Measurements from ENCODE around the gene RSPH1.

RSPH1 gene

DNA sequence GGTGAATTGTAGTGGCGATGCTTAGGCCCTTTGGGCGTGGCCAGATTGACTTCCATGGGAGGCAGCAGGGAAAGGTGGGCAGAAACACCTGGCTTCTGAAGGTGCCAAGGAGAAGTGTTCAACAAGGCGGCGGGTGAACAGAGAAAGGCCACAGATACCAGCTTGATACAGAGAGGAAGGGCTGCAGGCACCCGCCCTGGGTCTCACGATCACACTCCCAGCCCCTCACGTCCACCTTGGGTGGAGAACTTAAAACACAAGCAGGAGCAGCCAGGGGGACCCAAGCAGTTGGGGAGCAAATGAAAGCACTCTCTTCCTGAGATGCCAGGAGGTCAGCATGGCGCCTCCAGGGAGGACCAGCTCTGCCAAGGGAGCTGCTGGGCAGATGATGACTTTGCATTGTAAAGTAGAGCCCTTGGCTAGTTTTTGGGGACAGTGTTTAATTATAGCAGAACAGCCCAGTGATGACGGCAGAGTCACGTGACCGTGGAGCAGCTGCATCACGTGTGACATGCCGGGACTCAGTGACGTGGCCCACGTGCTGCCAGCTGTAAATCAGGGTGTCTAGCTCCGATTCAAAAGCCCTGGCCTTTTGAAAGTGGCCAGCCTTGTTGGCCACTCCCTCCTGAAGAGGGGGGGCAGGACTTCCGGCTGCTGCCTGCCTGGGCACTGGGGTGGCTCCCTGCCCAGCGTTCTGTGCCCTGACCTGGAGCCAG lies 36.6 kb upstream of the RSPH1 start:
- no peak for DNase-seq (ENCODE audit: low read depth)

DNA sequence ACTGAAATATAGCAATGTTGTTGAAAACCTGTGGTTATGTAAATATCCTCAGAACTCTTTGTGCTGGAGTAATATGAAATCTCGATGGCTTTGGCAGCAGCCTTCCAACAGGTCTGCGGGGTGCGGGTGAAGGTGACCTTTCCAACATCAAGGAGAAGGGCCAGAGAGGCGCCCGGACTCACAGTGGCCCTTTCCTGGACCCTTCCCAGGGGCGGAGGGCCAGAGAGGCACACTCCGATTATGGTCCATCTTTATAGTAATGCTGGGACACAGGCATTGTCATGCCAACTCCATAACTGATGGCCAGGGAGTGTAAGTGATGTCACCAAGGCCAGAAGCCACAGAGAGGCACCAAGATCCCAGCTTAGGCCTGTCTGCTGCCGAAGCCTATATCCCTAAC lies 35.7 kb upstream of the RSPH1 start:
- DNase-seq (ENCODE audit: low read depth): no peak

DNA sequence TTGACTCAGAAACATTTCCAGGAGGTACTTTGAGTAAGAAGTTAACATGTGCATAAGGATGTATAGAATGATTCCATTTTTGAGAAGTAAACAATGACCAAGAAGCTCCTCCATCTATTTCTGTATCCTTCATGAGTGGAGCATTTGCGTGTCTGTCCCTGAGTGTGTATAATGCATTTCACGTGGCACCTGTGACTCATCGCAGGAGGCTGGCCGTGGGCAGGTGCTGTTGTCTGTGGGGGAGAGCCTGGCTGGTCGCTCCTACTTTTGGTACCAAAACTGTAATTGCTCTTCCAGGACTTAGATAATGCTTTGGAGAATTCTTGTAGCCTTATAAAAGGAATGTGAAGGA lies 34.1 kb upstream of the RSPH1 start:
- DNase-seq (ENCODE audit: low read depth): no peak

- no peak for DNase-seq (ENCODE audit: low read depth)
Observed at GRCh38 chr21:42527489-42528158, 31.6 kb upstream of the RSPH1 start.

DNA sequence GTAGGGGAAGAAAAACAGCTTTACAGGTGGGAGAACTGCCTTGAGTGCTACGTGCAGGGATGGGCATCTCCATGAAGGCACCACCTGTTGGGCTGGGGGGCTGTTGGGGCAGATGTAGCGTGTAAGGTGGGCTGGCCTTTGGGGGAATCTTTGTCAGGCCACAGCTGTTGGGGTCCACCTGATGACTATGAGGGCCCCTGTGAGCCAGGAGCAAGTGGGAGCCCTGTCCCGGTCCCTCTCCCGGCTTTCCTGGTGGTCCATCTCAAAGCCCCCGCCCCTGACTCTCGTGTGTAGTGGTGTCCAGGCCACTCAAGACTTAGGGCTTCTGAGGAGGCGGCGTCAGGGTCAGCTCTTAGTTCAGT lies 31.1 kb upstream of the RSPH1 start:
- no peak for DNase-seq (ENCODE audit: low read depth)

- no peak for DNase-seq (ENCODE audit: low read depth)
Observed at GRCh38 chr21:42526379-42526727, 30.3 kb upstream of the RSPH1 start.

DNA sequence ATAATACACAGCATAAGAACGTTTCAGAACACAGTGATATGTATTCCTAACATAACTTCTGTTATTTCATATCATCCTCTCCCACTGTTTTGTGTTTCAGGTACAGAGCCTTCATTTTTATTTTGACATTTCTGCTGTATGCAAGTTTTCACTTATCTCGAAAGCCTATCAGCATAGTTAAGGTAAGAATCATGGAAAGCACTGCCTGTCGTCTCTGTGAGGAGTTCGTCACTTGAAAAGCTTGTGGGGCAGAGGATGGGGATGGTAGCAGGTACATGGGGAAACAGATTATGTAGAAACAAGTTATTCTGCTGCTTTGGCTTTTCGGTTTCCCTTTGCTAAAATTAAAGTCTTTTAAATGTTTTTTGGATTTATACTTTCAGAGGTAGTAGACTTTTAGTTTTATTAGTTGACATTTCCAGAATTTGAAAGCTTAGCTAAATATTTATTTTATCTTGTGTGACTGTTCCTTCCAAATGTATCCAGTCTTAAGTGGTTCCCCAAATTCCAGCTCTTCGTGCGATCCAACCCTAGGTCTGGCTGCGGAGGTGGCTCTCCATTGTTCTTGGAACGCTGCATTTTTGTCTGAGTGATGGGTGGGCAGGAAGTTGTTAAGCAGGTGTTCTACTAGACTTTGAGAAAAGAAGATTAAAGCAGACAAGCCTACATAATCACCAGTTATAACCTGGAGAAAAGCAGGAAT lies 29.8 kb upstream of the RSPH1 start:
- DNase-seq (ENCODE audit: low read depth): no peak

GRCh38 chr21:42525029-42525581 lies 29.1 kb upstream of the RSPH1 start:
- no peak for DNase-seq (ENCODE audit: low read depth)

DNA sequence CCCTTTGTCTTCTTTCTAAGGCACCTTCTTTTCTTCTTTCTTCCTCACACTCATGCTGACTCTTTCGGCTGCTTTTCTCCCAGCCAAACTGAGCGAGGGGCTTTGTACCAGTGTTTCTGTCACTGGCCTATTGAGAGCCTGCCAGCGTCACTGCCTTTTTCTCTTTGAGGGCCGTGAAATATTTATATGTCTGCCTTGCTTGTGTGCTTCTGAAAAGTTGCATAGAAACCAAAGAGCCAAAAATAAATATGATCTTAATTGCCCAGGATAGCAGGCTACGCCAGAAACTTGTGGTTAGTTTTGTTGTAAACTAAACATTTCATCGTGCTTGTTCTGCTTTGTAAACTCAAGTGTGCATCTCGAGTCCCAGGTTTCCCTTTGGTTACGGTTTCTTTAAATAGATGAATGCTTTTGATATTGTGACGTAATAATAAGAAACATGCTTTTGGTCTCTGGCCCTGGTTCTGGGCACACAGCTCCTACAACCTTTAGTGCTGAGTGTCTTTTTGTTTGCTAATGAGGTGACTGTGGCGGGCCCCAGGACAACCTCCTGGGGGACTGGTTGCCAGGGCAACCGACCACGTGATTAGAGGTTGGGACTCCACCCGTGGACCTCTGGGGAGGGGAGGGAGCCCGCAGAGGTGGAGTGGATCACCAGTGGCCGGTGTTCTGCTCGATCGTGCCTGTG lies 28.5 kb upstream of the RSPH1 start:
- DNase-seq (ENCODE audit: low read depth): peak; percentile 9

DNA sequence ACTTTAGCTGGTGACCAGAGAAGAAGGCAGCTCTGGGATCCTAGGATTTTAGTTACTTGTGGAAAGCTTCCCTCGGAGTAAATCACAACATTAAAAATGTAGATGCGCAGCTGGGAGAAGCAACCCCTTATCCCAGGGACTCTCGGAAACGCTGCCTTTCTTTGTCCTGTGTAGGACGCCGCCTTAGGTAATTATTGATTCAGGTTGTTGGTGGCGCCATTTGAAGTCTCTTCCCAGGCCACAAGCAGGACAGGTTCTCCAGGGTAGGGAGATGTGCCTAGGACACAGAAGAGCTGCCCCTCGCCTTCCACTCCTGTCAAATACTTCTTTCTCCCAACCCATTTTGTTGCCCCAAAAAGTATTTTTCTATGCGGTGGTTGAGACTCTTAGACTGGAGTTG lies 27.9 kb upstream of the RSPH1 start:
- DNase-seq (ENCODE audit: low read depth): no peak

- no peak for DNase-seq (ENCODE audit: low read depth)
Observed at GRCh38 chr21:42523211-42523610, 27.2 kb upstream of the RSPH1 start.

GRCh38 chr21:42522771-42523170 lies 26.7 kb upstream of the RSPH1 start:
- DNase-seq (ENCODE audit: low read depth): no peak

- DNase-seq (ENCODE audit: low read depth): no peak
Observed at GRCh38 chr21:42522271-42522670, 26.2 kb upstream of the RSPH1 start.

- DNase-seq (ENCODE audit: low read depth): no peak
Observed at GRCh38 chr21:42521805-42522204, 25.8 kb upstream of the RSPH1 start.

DNA sequence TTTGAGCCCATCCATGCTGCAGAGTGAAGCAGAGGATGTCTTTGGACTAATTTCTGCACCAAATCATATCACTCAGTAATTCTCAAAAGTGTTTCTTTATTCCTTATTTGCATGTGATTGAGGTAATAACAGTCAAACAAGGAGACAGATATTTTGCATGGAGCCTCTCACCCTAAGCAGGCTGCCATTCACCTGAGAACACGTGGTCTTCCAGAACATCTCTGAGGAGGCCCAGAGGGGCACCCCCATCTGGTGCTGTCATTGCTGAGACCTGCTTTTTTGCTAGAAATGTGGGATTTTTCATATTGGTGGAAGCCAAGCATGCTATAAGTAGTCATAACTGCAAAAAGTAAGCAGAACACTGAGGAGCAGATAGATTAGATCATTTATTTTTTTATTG lies 25.4 kb upstream of the RSPH1 start:
- no peak for DNase-seq (ENCODE audit: low read depth)

DNA sequence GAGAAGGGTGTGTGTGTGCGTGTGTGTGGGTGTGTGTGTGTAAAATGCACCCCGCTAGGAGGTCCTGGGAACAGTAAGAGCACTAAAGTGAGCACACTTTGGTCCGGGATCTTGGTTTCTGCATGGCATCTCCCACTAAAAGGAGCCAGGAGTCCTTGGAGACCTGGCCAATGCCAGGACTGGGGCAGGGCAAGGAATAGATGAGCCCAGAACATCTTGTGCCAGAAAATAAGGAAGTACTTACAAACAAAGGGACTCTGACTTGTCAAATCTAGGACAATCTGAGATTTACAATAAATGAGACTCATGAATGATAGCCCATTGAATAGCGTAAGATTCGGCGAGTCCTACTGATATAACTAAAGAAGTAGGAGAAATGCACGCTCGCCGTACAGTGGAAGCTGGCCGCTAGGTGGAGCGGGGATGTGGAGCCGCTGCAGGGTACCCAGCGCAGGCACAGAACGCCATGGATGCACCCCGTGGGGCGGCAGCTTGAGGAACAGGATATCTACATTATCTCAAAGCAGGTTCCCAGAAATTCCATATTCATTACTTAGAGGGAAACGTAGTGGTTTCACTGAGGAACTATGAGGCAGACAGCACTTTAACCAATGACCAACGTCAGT lies 24.7 kb upstream of the RSPH1 start:
- no peak for DNase-seq (ENCODE audit: low read depth)

GRCh38 chr21:42518626-42519025 lies 22.6 kb upstream of the RSPH1 start:
- DNase-seq (ENCODE audit: low read depth): no peak

- DNase-seq (ENCODE audit: low read depth): no peak
Observed at GRCh38 chr21:42518215-42518614, 22.2 kb upstream of the RSPH1 start.

- DNase-seq (ENCODE audit: low read depth): no peak
Observed at GRCh38 chr21:42515708-42516502, 19.9 kb upstream of the RSPH1 start.

- no peak for DNase-seq (ENCODE audit: low read depth)
Observed at GRCh38 chr21:42514883-42515228, 18.8 kb upstream of the RSPH1 start.

Data from GM04504 (cell line).